GM23338 (cell line): ENCODE results near the gene TENM4. TPM values are rescaled to one million over a fixed set of nuclear protein-coding genes. Genes with fewer than 3 reads are reported as not detected.

Experiments
- ATAC-seq: fragments of 200-7000 bp; cut with Tn5 transposase; 3 replicates; pipeline ENCODE4 v1.9.1; 2020
- DNase-seq: peaks from one replicate; pipeline ENCODE4 v3.0.0-alpha.2; 2015; ENCODE audit warnings: low spot score
- H2AFZ ChIP-seq: fragments of 200-600 bp; sonication (generic); 2 replicates; pipeline ENCODE4 v1.8.0; 2016; ENCODE audit warnings: antibody characterized with exemption, mild to moderate bottlenecking, moderate library complexity
- H3F3A ChIP-seq: fragments of 200-600 bp; sonication (generic); replicated peaks from 2 replicates; pipeline ENCODE4 v1.8.0; 2017; ENCODE audit warnings: antibody characterized with exemption, mixed run types, low read depth
- H3K27ac ChIP-seq: fragments of 200-600 bp; sonication (generic); 2 replicates; pipeline ENCODE4 v1.6.1; 2016; ENCODE audit warnings: low read depth
- H3K27me3 ChIP-seq: fragments of 200-600 bp; sonication (generic); 2 replicates; pipeline ENCODE4 v1.8.0; 2016; ENCODE audit warnings: mild to moderate bottlenecking, mixed run types, moderate library complexity; ENCODE audit not compliant: insufficient read depth
- H3K36me3 ChIP-seq: fragments of 200-600 bp; sonication (generic); 2 replicates; pipeline ENCODE4 v1.8.0; 2016; ENCODE audit warnings: mild to moderate bottlenecking; ENCODE audit not compliant: insufficient read depth
- H3K4me1 ChIP-seq: fragments of 200-600 bp; sonication (generic); 2 replicates; pipeline ENCODE4 v1.8.0; 2016; ENCODE audit warnings: mild to moderate bottlenecking, moderate library complexity; ENCODE audit not compliant: insufficient read depth
- H3K4me2 ChIP-seq: fragments of 200-600 bp; sonication (generic); 2 replicates; pipeline ENCODE4 v1.7.1; 2017; ENCODE audit warnings: mixed run types
- H3K4me3 ChIP-seq: fragments of 200-600 bp; sonication (generic); 2 replicates; pipeline ENCODE4 v1.6.1; 2016; ENCODE audit warnings: mixed run types
- H3K79me2 ChIP-seq: fragments of 200-600 bp; sonication (generic); replicated peaks from 2 replicates; pipeline ENCODE4 v1.8.0; 2017; ENCODE audit warnings: mild to moderate bottlenecking; ENCODE audit not compliant: insufficient read depth
- H3K9me2 ChIP-seq: fragments of 200-600 bp; sonication (generic); 2 replicates; pipeline ENCODE4 v1.8.0; 2017; ENCODE audit not compliant: insufficient read depth
- H4K20me1 ChIP-seq: fragments of 200-600 bp; sonication (generic); replicated peaks from 2 replicates; pipeline ENCODE4 v1.8.0; 2017; ENCODE audit warnings: mild to moderate bottlenecking; ENCODE audit not compliant: insufficient read depth
- H3K27ac Mint-ChIP-seq: 2 replicates; pipeline ENCODE4 v1.8.0; 2020; ENCODE audit warnings: inconsistent platforms, mild to moderate bottlenecking, moderate library complexity, mixed read lengths
- H3K27me3 Mint-ChIP-seq: 3 replicates; pipeline ENCODE4 v1.8.0; 2022; ENCODE audit warnings: low read depth, mild to moderate bottlenecking, moderate library complexity, mixed read lengths, inconsistent platforms; ENCODE audit not compliant: insufficient read depth, poor library complexity
- H3K36me3 Mint-ChIP-seq: 3 replicates; pipeline ENCODE4 v1.8.0; 2021; ENCODE audit warnings: low read depth, mild to moderate bottlenecking, inconsistent platforms, moderate library complexity, mixed read lengths
- H3K4me1 Mint-ChIP-seq: 3 replicates; pipeline ENCODE4 v1.8.0; 2020; ENCODE audit warnings: mild to moderate bottlenecking, inconsistent platforms, mixed read lengths
- H3K4me3 Mint-ChIP-seq: 3 replicates; pipeline ENCODE4 v1.8.0; 2021; ENCODE audit warnings: moderate library complexity, mild to moderate bottlenecking, inconsistent platforms, mixed read lengths
- H3K9me3 Mint-ChIP-seq: 3 replicates; pipeline ENCODE4 v1.8.0; 2020; ENCODE audit warnings: moderate library complexity, mild to moderate bottlenecking, inconsistent platforms, mixed read lengths
- CREB1 ChIP-seq: fragments of 250-450 bp; sonication (Bioruptor Pico); IDR thresholded peaks from 2 replicates; pipeline ENCODE4 v1.5.0; 2020; ENCODE audit warnings: low read depth, mild to moderate bottlenecking, moderate library complexity
- CTCF ChIP-seq, 2 experiments: fragments of 200-600 bp in 1 of 2; sonication (generic) in 1 of 2; conservative IDR thresholded peaks; 2 replicates each; pipeline versions ENCODE4 v1.5.1 to v1.6.1; 2016 to 2017; ENCODE audit warnings: antibody characterized with exemption in 2 of 2, low read depth in 2 of 2, mild to moderate bottlenecking in 2 of 2, moderate library complexity in 1 of 2
- EZH2 ChIP-seq: fragments of 200-600 bp; sonication (generic); IDR thresholded peaks from one replicate; pipeline ENCODE4 v1.8.0; 2017; ENCODE audit warnings: antibody characterized with exemption, mild to moderate bottlenecking, low read depth; ENCODE audit not compliant: unreplicated experiment
- EZH2phosphoT487 ChIP-seq: fragments of 200-600 bp; sonication (generic); IDR thresholded peaks from one replicate; pipeline ENCODE4 v1.8.1; 2018; ENCODE audit warnings: antibody characterized with exemption; ENCODE audit not compliant: unreplicated experiment
- NANOG ChIP-seq: IDR thresholded peaks from 2 replicates; pipeline ENCODE4 v1.6.1; 2016; ENCODE audit warnings: antibody characterized with exemption, borderline replicate concordance
- REST ChIP-seq: IDR thresholded peaks from one replicate; pipeline ENCODE4 v1.6.1; 2018; ENCODE audit warnings: antibody characterized with exemption; ENCODE audit not compliant: unreplicated experiment
- STAT1 ChIP-seq: IDR thresholded peaks from one replicate; pipeline ENCODE4 v1.6.1; 2016; ENCODE audit warnings: antibody characterized with exemption; ENCODE audit not compliant: unreplicated experiment
- ZNF114 ChIP-seq: fragments of 250-450 bp; sonication (Bioruptor Pico); IDR thresholded peaks from 2 replicates; pipeline ENCODE4 v1.5.0; 2020; ENCODE audit warnings: mild to moderate bottlenecking, moderate library complexity
- ZNF331 ChIP-seq: fragments of 250-450 bp; sonication (Bioruptor Pico); IDR thresholded peaks from 2 replicates; pipeline ENCODE4 v1.5.0; 2020; ENCODE audit warnings: low read depth, mild to moderate bottlenecking, moderate library complexity
- polyA plus RNA-seq: library from polyadenylated mRNA; unstranded; fragments of >200 nt; fragmentation: Nextera tagmentation; extraction: Ambion mirVana; gene quantifications from 2 replicates; pipeline ENCODE4 v1.2.1, GENCODE V29; 2016
- total RNA-seq: library from RNA; depleted of rRNA; stranded (reverse); fragments of >200 nt; shearing (Covaris generic); gene quantifications from 2 replicates; pipeline ENCODE4 v1.2.3, GENCODE V29; 2014
- TF ChIP-seq, protein P1 (sequence below): IDR thresholded peaks from 2 replicates; pipeline ENCODE4 v1.6.1; 2016; ENCODE audit warnings: antibody characterized with exemption

The TENM4 gene
- total and polyA plus RNA-seq, 2 experiments from 2014 or later: 7.3 TPM

DNA sequence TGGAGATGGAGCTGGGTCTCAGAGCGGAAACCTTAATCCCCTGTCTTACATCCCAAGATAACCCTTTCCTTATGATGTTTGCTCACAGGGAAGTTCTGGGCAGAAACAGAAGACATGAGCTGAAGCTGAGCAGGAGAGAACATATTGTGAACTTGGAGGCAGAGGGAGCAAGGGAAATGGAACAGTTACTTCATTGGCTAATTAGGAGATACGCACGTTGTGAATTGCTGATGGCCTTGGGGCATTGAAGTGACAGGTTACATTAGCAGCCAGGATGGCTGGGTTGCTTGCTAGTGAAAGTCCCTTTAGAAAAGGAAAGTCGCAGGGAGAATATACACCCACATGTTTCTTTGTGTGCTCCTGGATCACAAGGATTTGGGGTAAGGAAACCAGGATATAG is 48.7 kb downstream of the TENM4 start:
- H3K27me3 ChIP-seq: no peaks in the 10 kb centered on the region
- no peaks in the 10 kb centered on the region for H3K36me3 ChIP-seq
- H3K4me3 Mint-ChIP-seq: no peak overlapping the region
- no peaks in the 10 kb centered on the region for H3F3A ChIP-seq
- no peaks in the 10 kb centered on the region; the same call in 1 of the 2 replicates for H4K20me1 ChIP-seq
- H3K27ac ChIP-seq: no peak overlapping the region
- no peak for TF ChIP-seq ZNF331
- H3K4me2 ChIP-seq: no peak overlapping the region
- H3K4me1 ChIP-seq: peaks cover 17% of the 10 kb centered on the region
- peaks cover 20% of the 10 kb centered on the region for H3K4me1 Mint-ChIP-seq
- no peak overlapping the region for H2AFZ ChIP-seq
- no peaks in the 10 kb centered on the region for H3K36me3 Mint-ChIP-seq
- H3K27ac Mint-ChIP-seq: no peak overlapping the region
- no peaks in the 10 kb centered on the region for H3K79me2 ChIP-seq
- no peaks in the 10 kb centered on the region for H3K27me3 Mint-ChIP-seq
- H3K4me3 ChIP-seq: no peak overlapping the region
- no peaks in the 10 kb centered on the region for H3K9me3 Mint-ChIP-seq
- 0 out of 2 replicates have a peak, but pooled peaks cover 19% of the 10 kb centered on the region for H3K9me2 ChIP-seq
- DNase-seq: no peak
- ATAC-seq: no peak

DNA sequence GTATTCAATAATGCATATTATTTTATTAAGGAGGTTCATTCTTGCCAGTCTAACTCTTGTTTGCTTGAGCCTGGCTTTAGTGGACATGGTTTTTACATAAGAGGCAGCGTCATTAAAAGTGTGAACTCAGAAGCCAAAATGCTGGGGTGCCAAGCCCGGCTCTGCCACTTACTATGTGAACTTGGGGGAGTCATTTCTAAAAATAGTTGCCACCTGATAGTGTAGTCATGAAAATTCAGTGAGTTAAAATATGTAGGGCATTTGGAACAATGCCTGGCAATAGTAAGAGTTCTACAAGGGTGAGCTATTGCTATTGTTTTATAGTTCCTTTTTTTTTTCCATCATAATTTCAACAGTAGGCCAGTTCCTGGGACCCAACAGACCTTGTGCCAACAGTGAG is 49.9 kb downstream of the TENM4 start:
- Mint-ChIP-seq H3K27ac (no peak overlapping the region), H3K4me3 (no peak overlapping the region), H3K4me1 (peaks cover 21% of the 10 kb centered on the region), H3K9me3 (no peaks in the 10 kb centered on the region), H3K27me3 (no peaks in the 10 kb centered on the region), H3K36me3 (no peaks in the 10 kb centered on the region)
- H3K36me3 ChIP-seq: no peaks in the 10 kb centered on the region
- peaks cover 17% of the 10 kb centered on the region for H3K4me1 ChIP-seq
- 0 out of 2 replicates have a peak, but pooled peaks cover 17% of the 10 kb centered on the region for H3K9me2 ChIP-seq
- no peak for DNase-seq
- no peaks in the 10 kb centered on the region for H3K27me3 ChIP-seq
- no peak for ATAC-seq
- no peak overlapping the region for H3K4me3 ChIP-seq
- no peak overlapping the region for H2AFZ ChIP-seq
- H3K79me2 ChIP-seq: no peaks in the 10 kb centered on the region
- H3K27ac ChIP-seq: no peak overlapping the region
- TF ChIP-seq EZH2phosphoT487 (no peak), REST (no peak), EZH2 (no peak), STAT1 (no peak), CREB1 (no peak), CTCF (conservative IDR thresholded peaks at IDR 0.05; ENCODE audit: low read depth in 2 of 2) (no peak), ZNF331 (no peak), ZNF114 (CRISPR knock-in tag) (no peak), NANOG (no peak)
- TF ChIP-seq, protein P1, sequence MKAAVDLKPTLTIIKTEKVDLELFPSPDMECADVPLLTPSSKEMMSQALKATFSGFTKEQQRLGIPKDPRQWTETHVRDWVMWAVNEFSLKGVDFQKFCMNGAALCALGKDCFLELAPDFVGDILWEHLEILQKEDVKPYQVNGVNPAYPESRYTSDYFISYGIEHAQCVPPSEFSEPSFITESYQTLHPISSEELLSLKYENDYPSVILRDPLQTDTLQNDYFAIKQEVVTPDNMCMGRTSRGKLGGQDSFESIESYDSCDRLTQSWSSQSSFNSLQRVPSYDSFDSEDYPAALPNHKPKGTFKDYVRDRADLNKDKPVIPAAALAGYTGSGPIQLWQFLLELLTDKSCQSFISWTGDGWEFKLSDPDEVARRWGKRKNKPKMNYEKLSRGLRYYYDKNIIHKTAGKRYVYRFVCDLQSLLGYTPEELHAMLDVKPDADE: no peak
- no peaks in the 10 kb centered on the region; the same call in 1 of the 2 replicates for H4K20me1 ChIP-seq
- H3F3A ChIP-seq: no peaks in the 10 kb centered on the region
- no peak overlapping the region for H3K4me2 ChIP-seq
